Measurements from ENCODE around the gene CEL. TPM values are rescaled to one million over a fixed set of nuclear protein-coding genes. Genes with fewer than 3 reads are reported as not detected.

The CEL gene
- total and polyA plus RNA-seq, 10 of the 15 experiments (the other 5 are each of a cell fraction or from before 2014, with no cell fraction given) = 0.05 to 4.1 (median 0.29) TPM; not detected in 2

DNA sequence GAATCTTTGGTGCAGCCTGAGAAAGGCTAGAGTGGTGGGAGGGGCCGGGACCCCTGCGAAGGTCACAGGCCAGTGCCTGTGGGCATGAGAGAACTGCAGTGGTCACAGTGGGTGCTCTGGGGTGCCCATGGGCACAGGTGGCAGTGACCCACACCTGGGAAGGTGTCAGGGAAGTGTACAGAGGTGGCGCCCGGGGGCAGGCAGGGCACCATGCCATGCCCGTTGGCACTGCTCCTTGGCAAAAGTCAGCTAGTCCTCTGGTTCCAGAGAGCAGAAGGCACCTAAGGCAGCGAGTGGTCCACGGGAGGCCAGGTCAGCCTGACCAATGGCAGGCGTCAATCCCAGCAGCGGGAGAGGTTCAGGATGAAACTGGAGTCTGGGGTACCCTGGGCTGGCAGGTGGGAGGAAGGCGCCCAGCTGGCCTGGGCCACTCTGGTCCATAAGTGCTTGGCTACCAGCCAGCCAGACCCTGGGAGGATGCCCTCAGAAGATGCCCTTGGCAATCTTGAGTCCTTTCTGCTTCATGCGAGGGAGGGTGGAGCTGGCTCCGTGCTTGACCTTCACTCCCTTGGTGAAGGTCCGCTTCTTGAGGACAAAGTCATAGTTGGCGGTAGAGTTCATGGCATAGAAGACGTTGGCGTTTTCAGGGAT, 36.4 kb downstream of the CEL start:
- Histone ChIP-seq H4K20me1 (ENCODE audit: control insufficient read depth, insufficient read depth) (no peaks in the 10 kb centered on the region), H3K4me1 (ENCODE audit: control insufficient read depth, insufficient read depth, low read length) (no peaks in the 10 kb centered on the region), H3K27ac (ENCODE audit: control insufficient read depth, insufficient read depth) (no peak overlapping the region), H2AFZ (ENCODE audit: control insufficient read depth, low read depth, low read length) (no peak overlapping the region), H3K4me2 (ENCODE audit: control insufficient read depth, insufficient read depth) (no peak overlapping the region), H3K36me3 (ENCODE audit: control insufficient read depth in 2 of 2, insufficient read depth in 2 of 2, low read length in 1 of 2) (peaks cover 25 to 26% of the 10 kb centered on the region in 2 experiments; a peak in 3 of 4 replicates), H3K27me3 (replicated peaks in 1 of 2; ENCODE audit: control insufficient read depth in 2 of 2, insufficient read depth in 2 of 2, low read length in 1 of 2) (no peaks in the 10 kb centered on the region), H3K4me3 (no peak overlapping the region), H3K9ac (ENCODE audit: control insufficient read depth, insufficient read depth, low read length) (no peak overlapping the region), H3K79me2 (ENCODE audit: control insufficient read depth, insufficient read depth, low read length) (no peaks in the 10 kb centered on the region), H3K9me3 (replicated peaks; ENCODE audit: control insufficient read depth, insufficient read depth, low read length) (peaks cover 3% of the 10 kb centered on the region; the same call in 2 of the 3 replicates)
- FAIRE-seq (no peak), DNase-seq (ENCODE audit: low read depth, low spot score) (no peak), ATAC-seq (no peak)
- ChIA-PET POLR2A (no interaction called here), SMC1A (ENCODE audit: uncharacterized antibody, unreplicated experiment) (no interaction called here), CTCF (no interaction called here), RAD21 (ENCODE audit: unreplicated experiment) (no interaction called here)
- TF ChIP-seq, protein P1, sequence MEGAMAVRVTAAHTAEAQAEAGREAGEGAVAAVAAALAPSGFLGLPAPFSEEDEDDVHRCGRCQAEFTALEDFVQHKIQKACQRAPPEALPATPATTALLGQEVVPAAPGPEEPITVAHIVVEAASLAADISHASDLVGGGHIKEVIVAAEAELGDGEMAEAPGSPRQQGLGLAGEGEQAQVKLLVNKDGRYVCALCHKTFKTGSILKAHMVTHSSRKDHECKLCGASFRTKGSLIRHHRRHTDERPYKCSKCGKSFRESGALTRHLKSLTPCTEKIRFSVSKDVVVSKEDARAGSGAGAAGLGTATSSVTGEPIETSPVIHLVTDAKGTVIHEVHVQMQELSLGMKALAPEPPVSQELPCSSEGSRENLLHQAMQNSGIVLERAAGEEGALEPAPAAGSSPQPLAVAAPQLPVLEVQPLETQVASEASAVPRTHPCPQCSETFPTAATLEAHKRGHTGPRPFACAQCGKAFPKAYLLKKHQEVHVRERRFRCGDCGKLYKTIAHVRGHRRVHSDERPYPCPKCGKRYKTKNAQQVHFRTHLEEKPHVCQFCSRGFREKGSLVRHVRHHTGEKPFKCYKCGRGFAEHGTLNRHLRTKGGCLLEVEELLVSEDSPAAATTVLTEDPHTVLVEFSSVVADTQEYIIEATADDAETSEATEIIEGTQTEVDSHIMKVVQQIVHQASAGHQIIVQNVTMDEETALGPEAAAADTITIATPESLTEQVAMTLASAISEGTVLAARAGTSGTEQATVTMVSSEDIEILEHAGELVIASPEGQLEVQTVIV (IDR thresholded peaks at IDR 0.05; ENCODE audit: borderline replicate concordance, partially characterized antibody) = no peak
- TF ChIP-seq RCOR1 (conservative IDR thresholded peaks at IDR 0.05; ENCODE audit: low read depth, low read length) (no peak), NR2F1 (conservative IDR thresholded peaks at IDR 0.05) (no peak), ZNF217 (IDR thresholded peaks at IDR 0.05) (no peak), EED (IDR thresholded peaks at IDR 0.05; ENCODE audit: low read depth) (no peak), ZNF274 (IDR thresholded peaks at IDR 0.05; ENCODE audit: insufficient read depth, insufficient read length) (no peak), HCFC1 (IDR thresholded peaks at IDR 0.05; ENCODE audit: low read length) (no peak), TCF12 (IDR thresholded peaks at IDR 0.05; ENCODE audit: low read depth, low read length) (no peak), EZH2 (IDR thresholded peaks at IDR 0.05; ENCODE audit: borderline replicate concordance, control insufficient read depth, low read depth, low read length) (no peak), CEBPB (IDR thresholded peaks at IDR 0.05; ENCODE audit: borderline replicate concordance in 1 of 2, low read depth in 2 of 2, low read length in 2 of 2) (no peak), RELA (IDR thresholded peaks at IDR 0.05; ENCODE audit: borderline replicate concordance, partially characterized antibody) (no peak)
- TF ChIP-seq, protein P2, sequence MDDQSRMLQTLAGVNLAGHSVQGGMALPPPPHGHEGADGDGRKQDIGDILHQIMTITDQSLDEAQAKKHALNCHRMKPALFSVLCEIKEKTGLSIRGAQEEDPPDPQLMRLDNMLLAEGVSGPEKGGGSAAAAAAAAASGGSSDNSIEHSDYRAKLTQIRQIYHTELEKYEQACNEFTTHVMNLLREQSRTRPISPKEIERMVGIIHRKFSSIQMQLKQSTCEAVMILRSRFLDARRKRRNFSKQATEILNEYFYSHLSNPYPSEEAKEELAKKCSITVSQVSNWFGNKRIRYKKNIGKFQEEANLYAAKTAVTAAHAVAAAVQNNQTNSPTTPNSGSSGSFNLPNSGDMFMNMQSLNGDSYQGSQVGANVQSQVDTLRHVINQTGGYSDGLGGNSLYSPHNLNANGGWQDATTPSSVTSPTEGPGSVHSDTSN (IDR thresholded peaks at IDR 0.05; ENCODE audit: insufficient replicate concordance, low read depth, low read length) = no peak
- TF ChIP-seq, protein P3, sequence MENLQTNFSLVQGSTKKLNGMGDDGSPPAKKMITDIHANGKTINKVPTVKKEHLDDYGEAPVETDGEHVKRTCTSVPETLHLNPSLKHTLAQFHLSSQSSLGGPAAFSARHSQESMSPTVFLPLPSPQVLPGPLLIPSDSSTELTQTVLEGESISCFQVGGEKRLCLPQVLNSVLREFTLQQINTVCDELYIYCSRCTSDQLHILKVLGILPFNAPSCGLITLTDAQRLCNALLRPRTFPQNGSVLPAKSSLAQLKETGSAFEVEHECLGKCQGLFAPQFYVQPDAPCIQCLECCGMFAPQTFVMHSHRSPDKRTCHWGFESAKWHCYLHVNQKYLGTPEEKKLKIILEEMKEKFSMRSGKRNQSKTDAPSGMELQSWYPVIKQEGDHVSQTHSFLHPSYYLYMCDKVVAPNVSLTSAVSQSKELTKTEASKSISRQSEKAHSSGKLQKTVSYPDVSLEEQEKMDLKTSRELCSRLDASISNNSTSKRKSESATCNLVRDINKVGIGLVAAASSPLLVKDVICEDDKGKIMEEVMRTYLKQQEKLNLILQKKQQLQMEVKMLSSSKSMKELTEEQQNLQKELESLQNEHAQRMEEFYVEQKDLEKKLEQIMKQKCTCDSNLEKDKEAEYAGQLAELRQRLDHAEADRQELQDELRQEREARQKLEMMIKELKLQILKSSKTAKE (IDR thresholded peaks at IDR 0.05; ENCODE audit: low read depth, poor library complexity, severe bottlenecking) = no peak
- TF ChIP-seq, protein P4, sequence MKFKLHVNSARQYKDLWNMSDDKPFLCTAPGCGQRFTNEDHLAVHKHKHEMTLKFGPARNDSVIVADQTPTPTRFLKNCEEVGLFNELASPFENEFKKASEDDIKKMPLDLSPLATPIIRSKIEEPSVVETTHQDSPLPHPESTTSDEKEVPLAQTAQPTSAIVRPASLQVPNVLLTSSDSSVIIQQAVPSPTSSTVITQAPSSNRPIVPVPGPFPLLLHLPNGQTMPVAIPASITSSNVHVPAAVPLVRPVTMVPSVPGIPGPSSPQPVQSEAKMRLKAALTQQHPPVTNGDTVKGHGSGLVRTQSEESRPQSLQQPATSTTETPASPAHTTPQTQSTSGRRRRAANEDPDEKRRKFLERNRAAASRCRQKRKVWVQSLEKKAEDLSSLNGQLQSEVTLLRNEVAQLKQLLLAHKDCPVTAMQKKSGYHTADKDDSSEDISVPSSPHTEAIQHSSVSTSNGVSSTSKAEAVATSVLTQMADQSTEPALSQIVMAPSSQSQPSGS (IDR thresholded peaks at IDR 0.05; ENCODE audit: low read length) = no peak
- intact Hi-C loops (cut with micrococcal nuclease; ENCODE audit: unreplicated experiment) (no loop called here), in situ Hi-C loops (cut with MboI) (no loop called here)
- 92% methylated on average over 16 of the region's 16 CpGs for WGBS (ENCODE audit: insufficient coverage, insufficient replicate concordance, low lambda C conversion rate, missing lambda C conversion rate)
- BruUV-seq (replicated peaks) = no TSS peak
